Ascending aorta (tissue), 2 donors: ENCODE data around the gene PFKL. TPM values are rescaled to one million over a fixed set of nuclear protein-coding genes. Genes with fewer than 3 reads are reported as not detected.

Source experiments
- DNase-seq, 2 donors: peaks; one replicate each; pipeline ENCODE4 v3.0.0-alpha.2; 2019; ENCODE audit warnings: low spot score in 2 of 2
- H3K27ac ChIP-seq, 2 donors: fragments of 200-600 bp; sonication (generic); one replicate each; pipeline ENCODE4 v1.5.1; 2016 to 2017; ENCODE audit warnings: mild to moderate bottlenecking in 1 of 2
- H3K27me3 ChIP-seq: fragments of 200-600 bp; sonication (generic); one replicate; pipeline ENCODE4 v1.5.1; 2017
- H3K36me3 ChIP-seq, 2 donors: fragments of 200-600 bp; sonication (generic); one replicate each; pipeline ENCODE4 v1.5.1; 2016
- H3K4me1 ChIP-seq, 2 donors: fragments of 200-600 bp; sonication (generic); one replicate each; pipeline ENCODE4 v1.5.1; 2016 to 2017; ENCODE audit warnings: mild to moderate bottlenecking in 1 of 2
- H3K4me3 ChIP-seq, 2 donors: fragments of 200-600 bp; sonication (generic); one replicate each; pipeline ENCODE4 v1.5.1; 2016 to 2017; ENCODE audit warnings: mild to moderate bottlenecking in 1 of 2
- H3K9me3 ChIP-seq, 2 donors: fragments of 200-600 bp; sonication (generic); one replicate each; pipeline ENCODE4 v1.5.1; 2016
- CTCF ChIP-seq, 3 experiments: fragments of 200-600 bp in 2 of 3; fragments of 450-650 bp in 1 of 3; sonication (generic) in 2 of 3; IDR thresholded peaks; one replicate each; pipeline ENCODE4 v1.5.1; 2016 to 2019; ENCODE audit warnings: antibody characterized with exemption in 3 of 3, mild to moderate bottlenecking in 1 of 3, moderate library complexity in 1 of 3
- intact Hi-C: fragments of 100-400 bp; cut with DNase I; formaldehyde crosslinking; loops from one replicate; pipeline ENCODE4 v1.15.1; 2023
- total RNA-seq: library from RNA; depleted of rRNA; stranded (reverse); fragments of >200 nt; gene quantifications from one replicate; pipeline ENCODE4 v1.1.0, GENCODE V29; 2016

PFKL gene
- total RNA-seq, 1 donor from 2014 or later = 153 TPM

GRCh38 chr21:44376606-44377005, 76.8 kb downstream of the PFKL start:
- H3K27me3 ChIP-seq = no peaks in the 10 kb centered on the region
- TF ChIP-seq CTCF (IDR thresholded peaks at IDR 0.05) = no peak
- peak in 1 of 2 donors; percentile 56 for DNase-seq

More at GRCh38 chr21:44376606-44377005, 76.8 kb downstream of the PFKL start:
- Histone ChIP-seq H3K4me3 (no peak overlapping the region), H3K36me3 (no peaks in the 10 kb centered on the region), H3K4me1 (no peaks in the 10 kb centered on the region), H3K27ac (no peak overlapping the region), H3K9me3 (no peaks in the 10 kb centered on the region)
- intact Hi-C loops = no loop called here

Other genes with a start within 250 kb of the PFKL start
- 2.7 TPM for gene PWP2, start 192.7 kb upstream of the PFKL start, total RNA-seq
- not detected for gene GATD3, start 166.4 kb upstream of the PFKL start, total RNA-seq
- not detected for gene ICOSLG, start 59.1 kb upstream of the PFKL start, total RNA-seq
- gene DNMT3L, start 38.2 kb upstream of the PFKL start, total RNA-seq = not detected
- 0.75 TPM for gene AIRE, start 14.2 kb upstream of the PFKL start, total RNA-seq
- gene CFAP410, start 39.3 kb downstream of the PFKL start, total RNA-seq = 68.5 TPM
- gene TRPM2, start 53.6 kb downstream of the PFKL start, total RNA-seq = 0.43 TPM
- 2.2 TPM for gene LRRC3, start 155.5 kb downstream of the PFKL start, total RNA-seq
- gene KRTAP10-1, start 240.1 kb downstream of the PFKL start, total RNA-seq = not detected